SK-N-SH (cell line): ENCODE results near the gene CFI.

ENCODE experiments used
- REST ChIP-seq: IDR thresholded peaks from 2 replicates; pipeline ENCODE4 v1.6.1; 2012; ENCODE audit warnings: mild to moderate bottlenecking, low read depth, low read length, moderate library complexity
- SIN3A ChIP-seq: IDR thresholded peaks from 2 replicates; pipeline ENCODE4 v1.6.1; 2012; ENCODE audit warnings: low read depth, mild to moderate bottlenecking, low read length, moderate library complexity, borderline replicate concordance

GRCh38 chr4:109739547-109739946 lies 62.3 kb downstream of the CFI start:
- TF ChIP-seq REST (no peak), SIN3A (no peak)
